ENCODE data around the gene MRPL23.

MRPL23 gene

DNA sequence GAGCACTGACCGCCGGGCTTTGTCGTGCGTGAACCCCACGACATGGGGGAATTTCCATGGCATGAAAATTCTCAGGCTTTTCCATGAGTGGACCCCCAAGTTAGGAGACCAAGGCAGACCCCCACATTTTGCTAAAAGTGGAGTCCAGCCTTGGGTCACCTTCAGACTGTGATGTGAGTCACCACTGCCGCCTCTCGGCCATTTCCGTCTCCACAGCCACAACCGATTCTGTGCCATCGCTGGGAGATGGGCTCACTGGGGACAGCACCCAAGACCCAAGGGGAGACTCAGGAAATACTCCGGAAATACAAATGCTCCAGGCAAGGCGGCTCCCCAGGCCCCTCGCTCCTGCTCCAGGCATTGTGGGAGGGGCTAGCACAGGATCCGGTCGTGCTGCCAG, 51.7 kb downstream of the MRPL23 start:
- Histone ChIP-seq H3K4me3 (ENCODE audit: low read depth, low read length) (no peak overlapping the region), H3K79me2 (ENCODE audit: control insufficient read depth, insufficient read depth, low read length, unreplicated experiment) (no peaks in the 10 kb centered on the region), H3K27ac (ENCODE audit: low read depth, low read length) (no peak overlapping the region), H3K36me3 (ENCODE audit: insufficient read depth, low read length) (no peaks in the 10 kb centered on the region), H3K27me3 (ENCODE audit: insufficient read depth, low read length) (no peaks in the 10 kb centered on the region), H3K4me1 (ENCODE audit: control insufficient read depth, insufficient read depth, low read length, unreplicated experiment) (no peaks in the 10 kb centered on the region), H2AFZ (ENCODE audit: low read length, unreplicated experiment) (no peak overlapping the region)

DNA sequence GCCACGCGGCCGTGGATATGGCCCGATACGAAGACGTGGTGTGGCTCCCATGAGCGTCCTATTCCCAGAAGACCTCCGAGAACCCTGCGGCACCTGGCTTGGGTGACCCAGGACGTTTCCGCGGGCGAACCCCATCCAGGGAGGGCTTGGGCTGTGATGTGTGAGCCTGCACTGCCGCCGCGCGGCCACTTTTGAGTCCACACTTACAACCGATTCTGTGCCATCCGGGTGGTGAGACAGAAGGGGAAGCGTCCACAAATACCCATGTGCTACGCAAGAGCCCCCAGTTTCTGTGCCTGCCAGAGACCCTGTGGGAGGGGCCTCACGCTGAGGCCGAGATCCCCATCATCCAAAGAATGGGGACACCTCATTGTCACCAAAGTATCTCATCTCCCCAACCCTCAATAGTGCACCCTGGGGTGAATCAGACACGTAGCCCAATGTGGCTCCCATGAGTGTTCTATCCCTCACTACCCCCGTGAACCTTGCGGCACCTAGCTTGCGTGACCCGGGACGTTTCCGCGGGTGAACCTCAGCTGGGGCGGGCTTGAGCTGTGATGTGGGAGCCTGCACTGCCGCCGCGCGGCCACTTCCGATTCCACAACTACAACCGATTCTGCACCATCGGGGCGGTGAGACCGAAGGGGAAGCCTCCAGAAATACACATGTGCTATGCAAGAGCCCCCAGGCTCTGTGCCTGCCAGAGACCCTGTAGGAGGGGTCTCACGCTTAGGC, 55.1 kb downstream of the MRPL23 start:
- no peak overlapping the region for H3K27ac ChIP-seq (ENCODE audit: low read depth, low read length)
- H3K79me2 ChIP-seq (ENCODE audit: control insufficient read depth, insufficient read depth, low read length, unreplicated experiment), result no peaks in the 10 kb centered on the region
- no peaks in the 10 kb centered on the region for H3K4me1 ChIP-seq (ENCODE audit: control insufficient read depth, insufficient read depth, low read length, unreplicated experiment)

DNA sequence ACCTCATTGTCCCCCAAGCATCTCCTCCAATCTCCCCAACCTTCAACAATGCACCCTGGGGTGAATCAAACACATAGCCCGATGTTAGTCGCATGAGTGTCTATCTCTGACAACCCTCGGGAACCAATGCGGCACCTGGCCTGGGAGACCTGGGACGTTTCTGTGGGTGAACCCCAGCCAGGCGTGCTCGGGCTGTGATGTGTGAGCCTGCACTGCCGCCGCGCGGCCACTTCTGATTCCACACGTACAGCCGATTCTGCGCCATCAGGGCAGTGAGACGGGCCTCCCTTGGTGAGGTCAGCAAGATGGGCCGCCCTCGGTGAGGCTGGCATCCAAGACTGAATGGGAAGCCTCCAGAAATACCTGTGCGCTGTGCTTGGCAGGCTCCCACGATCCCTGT, 55.7 kb downstream of the MRPL23 start:
- Histone ChIP-seq H3K4me1 (ENCODE audit: control insufficient read depth, insufficient read depth, low read length, unreplicated experiment) (no peaks in the 10 kb centered on the region), H3K27me3 (ENCODE audit: insufficient read depth, low read length) (no peaks in the 10 kb centered on the region), H3K79me2 (ENCODE audit: control insufficient read depth, insufficient read depth, low read length, unreplicated experiment) (no peaks in the 10 kb centered on the region), H3K27ac (ENCODE audit: low read depth, low read length) (no peak overlapping the region), H3K36me3 (ENCODE audit: insufficient read depth, low read length) (no peaks in the 10 kb centered on the region), H2AFZ (ENCODE audit: low read length, unreplicated experiment) (no peak overlapping the region), H3K4me3 (ENCODE audit: low read depth, low read length) (no peak overlapping the region)

More for the DNA sequence above, 55.1 kb downstream of the MRPL23 start:
- no peak overlapping the region for H2AFZ ChIP-seq (ENCODE audit: low read length, unreplicated experiment)
- no peaks in the 10 kb centered on the region for H3K36me3 ChIP-seq (ENCODE audit: insufficient read depth, low read length)
- H3K4me3 ChIP-seq (ENCODE audit: low read depth, low read length), result no peak overlapping the region
- H3K27me3 ChIP-seq (ENCODE audit: insufficient read depth, low read length), result no peaks in the 10 kb centered on the region

DNA sequence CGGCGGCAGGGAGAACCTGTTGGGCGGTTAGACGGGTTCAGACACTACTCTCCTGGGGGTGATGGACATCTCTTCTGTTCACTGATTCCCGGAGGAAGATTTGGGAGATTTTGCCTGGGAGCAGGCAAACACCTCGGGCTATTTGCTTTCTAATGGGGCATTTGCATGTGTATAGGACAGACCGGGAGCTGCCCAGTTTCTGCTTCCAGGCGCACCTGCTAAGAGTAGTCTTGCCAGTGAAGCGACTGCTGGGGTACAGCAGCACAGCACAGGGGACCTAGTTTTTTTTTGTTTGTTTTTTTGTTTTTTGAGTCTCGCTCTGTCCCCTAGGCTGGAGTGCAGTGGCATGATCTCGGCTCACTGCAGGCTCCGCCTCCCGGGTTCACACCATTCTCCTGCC, 57.3 kb downstream of the MRPL23 start:
- Histone ChIP-seq H3K4me3 (ENCODE audit: low read depth, low read length) (no peak overlapping the region), H3K27ac (ENCODE audit: low read depth, low read length) (no peak overlapping the region), H3K27me3 (ENCODE audit: insufficient read depth, low read length) (no peaks in the 10 kb centered on the region), H3K79me2 (ENCODE audit: control insufficient read depth, insufficient read depth, low read length, unreplicated experiment) (no peaks in the 10 kb centered on the region), H2AFZ (ENCODE audit: low read length, unreplicated experiment) (no peak overlapping the region), H3K4me1 (ENCODE audit: control insufficient read depth, insufficient read depth, low read length, unreplicated experiment) (no peaks in the 10 kb centered on the region), H3K36me3 (ENCODE audit: insufficient read depth, low read length) (no peaks in the 10 kb centered on the region)

Data from ACC112 (cell line).